ENCODE results near the gene NHEJ1.
A peak's percentile ranks its signal among the peaks of the same experiment; 100 is the strongest.

NHEJ1 gene

DNA sequence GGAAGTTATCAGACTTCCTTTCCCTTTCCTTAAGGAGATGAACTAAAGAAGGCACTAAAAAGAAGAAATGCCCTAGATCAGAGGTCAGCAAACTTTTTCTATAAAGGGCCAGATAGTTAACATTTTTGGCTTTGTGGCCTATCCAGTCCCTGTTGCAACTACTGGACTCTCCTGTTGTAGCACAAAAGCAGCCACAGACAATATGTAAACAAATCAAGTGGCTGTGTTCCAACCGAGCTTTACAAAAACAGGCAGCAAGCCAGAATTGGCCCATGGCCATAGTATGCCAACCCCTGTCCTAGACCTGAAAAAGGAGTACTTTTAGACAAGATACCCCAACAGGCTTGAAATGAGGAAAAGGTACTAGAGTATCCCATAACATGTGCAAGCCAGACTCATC is 10.9 kb downstream of the NHEJ1 start:
- H3K4me3 ChIP-seq (ENCODE audit: low read length), result no peak overlapping the region
- peak; percentile 37 for DNase-seq (ENCODE audit: low read depth)

DNA sequence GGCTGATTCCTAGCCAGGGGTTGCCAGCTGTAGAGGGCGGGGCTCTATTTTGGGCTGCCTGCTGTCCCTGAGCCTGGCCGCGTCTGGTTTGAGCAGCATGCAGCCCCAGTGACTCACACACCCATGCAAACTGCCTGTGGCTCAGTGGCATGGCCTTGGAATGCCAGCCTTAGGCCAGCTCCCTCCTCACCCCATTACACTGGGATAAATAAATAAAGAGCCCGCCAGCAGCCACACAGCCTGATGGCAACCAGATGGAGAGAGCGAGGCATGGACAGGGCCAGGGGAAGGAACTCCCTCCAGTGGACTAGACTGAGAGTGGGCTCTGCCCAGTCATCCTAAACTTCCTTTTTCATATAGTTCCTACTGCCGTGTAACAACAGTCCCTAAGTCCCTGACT is 18.3 kb downstream of the NHEJ1 start:
- TF ChIP-seq, protein P1, sequence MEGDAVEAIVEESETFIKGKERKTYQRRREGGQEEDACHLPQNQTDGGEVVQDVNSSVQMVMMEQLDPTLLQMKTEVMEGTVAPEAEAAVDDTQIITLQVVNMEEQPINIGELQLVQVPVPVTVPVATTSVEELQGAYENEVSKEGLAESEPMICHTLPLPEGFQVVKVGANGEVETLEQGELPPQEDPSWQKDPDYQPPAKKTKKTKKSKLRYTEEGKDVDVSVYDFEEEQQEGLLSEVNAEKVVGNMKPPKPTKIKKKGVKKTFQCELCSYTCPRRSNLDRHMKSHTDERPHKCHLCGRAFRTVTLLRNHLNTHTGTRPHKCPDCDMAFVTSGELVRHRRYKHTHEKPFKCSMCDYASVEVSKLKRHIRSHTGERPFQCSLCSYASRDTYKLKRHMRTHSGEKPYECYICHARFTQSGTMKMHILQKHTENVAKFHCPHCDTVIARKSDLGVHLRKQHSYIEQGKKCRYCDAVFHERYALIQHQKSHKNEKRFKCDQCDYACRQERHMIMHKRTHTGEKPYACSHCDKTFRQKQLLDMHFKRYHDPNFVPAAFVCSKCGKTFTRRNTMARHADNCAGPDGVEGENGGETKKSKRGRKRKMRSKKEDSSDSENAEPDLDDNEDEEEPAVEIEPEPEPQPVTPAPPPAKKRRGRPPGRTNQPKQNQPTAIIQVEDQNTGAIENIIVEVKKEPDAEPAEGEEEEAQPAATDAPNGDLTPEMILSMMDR (conservative IDR thresholded peaks at IDR 0.05; ENCODE audit: low read length), result peak; percentile 72
- H3K4me3 ChIP-seq (ENCODE audit: low read length), result no peak overlapping the region
- DNase-seq (ENCODE audit: low read depth), result peak; percentile 97

More for the DNA sequence above, 10.9 kb downstream of the NHEJ1 start:
- TF ChIP-seq, protein P1 (conservative IDR thresholded peaks at IDR 0.05; ENCODE audit: low read length), result no peak

DNA sequence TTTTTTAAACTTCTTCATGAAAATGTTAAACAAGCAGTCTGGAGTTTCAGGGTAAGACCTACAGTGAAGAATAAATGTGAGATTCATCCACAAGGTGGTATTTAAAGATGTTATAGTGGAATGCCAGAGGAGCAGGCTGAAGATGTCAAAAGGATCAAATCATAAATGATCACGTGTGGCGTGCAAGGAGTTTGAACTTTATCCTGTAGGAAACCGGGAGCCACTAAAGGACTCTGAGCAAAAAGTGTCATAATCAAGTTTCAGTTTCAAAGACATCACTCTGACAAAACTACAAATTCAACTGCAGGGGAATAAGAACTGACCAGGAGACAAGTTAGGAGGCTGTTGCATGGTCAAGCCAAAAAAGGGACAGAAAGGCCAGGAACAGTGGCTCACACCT is 19.9 kb downstream of the NHEJ1 start:
- TF ChIP-seq, protein P1 (conservative IDR thresholded peaks at IDR 0.05; ENCODE audit: low read length), result no peak

DNA sequence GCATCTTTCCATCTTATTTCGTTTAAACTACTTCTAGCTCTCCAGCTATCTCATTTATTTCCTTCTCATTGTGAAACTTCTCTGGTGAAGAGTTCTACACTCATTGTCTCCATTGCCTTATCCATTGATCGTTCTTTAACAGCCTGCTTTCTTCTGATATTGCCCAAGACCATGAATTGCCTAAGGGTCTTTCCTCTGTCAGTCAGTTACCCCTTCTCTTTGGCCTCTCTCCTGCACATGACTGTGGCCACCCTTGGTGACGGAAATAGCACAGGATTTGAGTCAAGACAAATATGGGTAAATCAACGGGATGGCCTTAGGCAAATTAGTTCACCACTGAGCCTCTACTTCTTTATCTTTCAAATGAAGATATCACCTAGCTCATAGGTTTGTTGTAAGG is 26.6 kb downstream of the NHEJ1 start:
- TF ChIP-seq, protein P1 (conservative IDR thresholded peaks at IDR 0.05; ENCODE audit: low read length), result no peak
- no peak for DNase-seq (ENCODE audit: low read depth)
- H3K4me3 ChIP-seq (ENCODE audit: low read length), result no peak overlapping the region

More for the DNA sequence above, 19.9 kb downstream of the NHEJ1 start:
- no peak overlapping the region for H3K4me3 ChIP-seq (ENCODE audit: low read length)
- DNase-seq (ENCODE audit: low read depth), result no peak

DNA sequence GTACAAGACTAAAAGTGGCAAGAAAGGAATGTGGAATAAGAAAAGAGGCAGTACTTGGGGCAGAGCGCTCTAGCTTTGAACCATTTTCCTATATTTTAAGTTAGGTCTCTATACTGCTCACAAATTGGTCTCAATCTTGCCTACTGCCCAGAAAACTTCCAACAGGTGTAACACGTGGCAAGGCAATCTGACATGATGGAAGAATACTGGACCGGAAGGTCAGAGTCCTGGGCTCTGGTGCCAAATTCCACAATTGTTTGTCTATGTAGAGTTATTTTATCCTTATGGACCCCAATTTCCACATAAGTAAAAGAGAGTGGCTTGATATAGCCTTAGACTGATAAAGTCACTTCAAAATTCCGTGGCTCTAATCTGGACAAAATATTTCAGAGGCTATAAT is 28.9 kb downstream of the NHEJ1 start:
- TF ChIP-seq, protein P1 (conservative IDR thresholded peaks at IDR 0.05; ENCODE audit: low read length), result no peak
- DNase-seq (ENCODE audit: low read depth), result no peak
- H3K4me3 ChIP-seq (ENCODE audit: low read length), result no peak overlapping the region

DNA sequence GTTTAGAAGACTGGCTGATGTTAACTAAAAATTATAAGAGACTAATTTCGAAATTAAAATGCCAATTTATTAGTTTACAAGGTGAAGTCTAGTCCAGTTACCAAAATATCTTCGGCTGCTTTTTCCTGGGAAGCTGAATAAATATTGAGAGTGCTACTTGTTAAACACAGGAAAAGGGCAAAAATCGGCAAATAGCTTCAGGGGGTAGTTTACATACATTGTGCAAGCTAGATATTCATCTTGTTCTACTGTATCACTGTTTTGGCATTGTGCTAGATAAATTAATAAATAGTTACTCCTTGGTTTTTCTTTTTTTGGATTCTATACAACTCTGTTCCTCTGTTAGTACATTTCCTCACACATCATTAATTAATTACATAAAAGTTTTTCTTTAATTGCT is 29.3 kb downstream of the NHEJ1 start:
- TF ChIP-seq, protein P1 (conservative IDR thresholded peaks at IDR 0.05; ENCODE audit: low read length), result no peak
- H3K4me3 ChIP-seq (ENCODE audit: low read length), result no peak overlapping the region
- DNase-seq (ENCODE audit: low read depth), result no peak

DNA sequence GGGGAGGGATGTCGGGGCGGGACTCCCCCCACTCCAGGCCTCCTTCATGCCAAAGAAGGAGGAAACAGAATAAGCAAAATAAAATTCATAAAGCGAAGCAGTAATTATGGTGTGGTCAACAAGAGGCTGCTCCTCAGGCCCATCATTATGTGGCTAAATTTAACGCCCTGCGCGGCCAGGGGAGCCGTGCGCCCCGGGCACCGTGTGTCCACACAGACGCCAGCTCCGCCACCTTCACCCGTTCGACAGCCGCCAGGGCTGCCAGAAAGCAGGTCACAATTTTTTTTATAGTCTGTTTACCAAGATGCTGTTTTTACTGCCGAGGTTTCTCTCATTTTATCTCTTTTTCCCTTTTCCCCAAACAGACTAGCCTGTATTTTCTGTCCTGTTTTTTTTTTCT is 31.0 kb downstream of the NHEJ1 start:
- no peak overlapping the region for H3K4me3 ChIP-seq (ENCODE audit: low read length)
- TF ChIP-seq, protein P1 (conservative IDR thresholded peaks at IDR 0.05; ENCODE audit: low read length), result no peak
- no peak for DNase-seq (ENCODE audit: low read depth)
